MM.1S (cell line): ENCODE measurements around the gene ANKHD1.
"Not testable (repeated sequence)": the region's sequence is repeated elsewhere in the genome, so short reads cannot be mapped to it uniquely, and the experiment has no call there.

Experiments
- DNase-seq: peaks from one replicate; pipeline ENCODE4 v3.0.0-alpha.2; 2015
- H2AFZ ChIP-seq: fragments of 300-600 bp; sonication (generic); 2 replicates; pipeline ENCODE4 v1.6.0; 2016; ENCODE audit warnings: antibody characterized with exemption, low read length
- H3F3A ChIP-seq: fragments of 300-600 bp; sonication (generic); 2 replicates; pipeline ENCODE4 v1.6.1; 2016; ENCODE audit warnings: mild to moderate bottlenecking, antibody characterized with exemption, low read length, moderate library complexity, mixed read lengths; ENCODE audit not compliant: insufficient read depth
- H3K27ac ChIP-seq: fragments of 300-600 bp; sonication (generic); 2 replicates; pipeline ENCODE4 v1.5.1; 2016; ENCODE audit warnings: mild to moderate bottlenecking, low read length
- H3K27me3 ChIP-seq: fragments of 300-600 bp; sonication (generic); replicated peaks from 2 replicates; pipeline ENCODE4 v1.6.0; 2016; ENCODE audit warnings: low read length; ENCODE audit not compliant: insufficient read depth
- H3K36me3 ChIP-seq: fragments of 300-600 bp; sonication (generic); replicated peaks from 2 replicates; pipeline ENCODE4 v1.6.1; 2016; ENCODE audit warnings: mild to moderate bottlenecking, low read length, mixed read lengths; ENCODE audit not compliant: insufficient read depth
- H3K4me1 ChIP-seq: fragments of 300-600 bp; sonication (generic); 2 replicates; pipeline ENCODE4 v1.6.1; 2016; ENCODE audit warnings: low read length, mixed read lengths
- H3K4me2 ChIP-seq: fragments of 300-600 bp; sonication (generic); 2 replicates; pipeline ENCODE4 v1.6.0; 2016; ENCODE audit warnings: low read depth, low read length
- H3K4me3 ChIP-seq: fragments of 300-600 bp; sonication (generic); 2 replicates; pipeline ENCODE4 v1.5.1; 2016; ENCODE audit warnings: low read length, mixed read lengths
- H3K79me2 ChIP-seq: fragments of 300-600 bp; sonication (generic); 2 replicates; pipeline ENCODE4 v1.6.1; 2016; ENCODE audit warnings: mixed run types, low read length, mixed read lengths
- H3K9ac ChIP-seq: fragments of 300-600 bp; sonication (generic); 2 replicates; pipeline ENCODE4 v1.6.1; 2016; ENCODE audit warnings: low read length, mixed read lengths
- H3K9me2 ChIP-seq: fragments of 300-600 bp; sonication (generic); replicated peaks from 2 replicates; pipeline ENCODE4 v1.6.1; 2016; ENCODE audit warnings: mild to moderate bottlenecking, low read length, mixed read lengths; ENCODE audit not compliant: insufficient read depth
- H3K9me3 ChIP-seq: fragments of 300-600 bp; sonication (generic); replicated peaks from 2 replicates; pipeline ENCODE4 v1.6.1; 2016; ENCODE audit warnings: mild to moderate bottlenecking, low read length, mixed read lengths; ENCODE audit not compliant: insufficient read depth
- H4K20me1 ChIP-seq: fragments of 300-600 bp; sonication (generic); 2 replicates; pipeline ENCODE4 v1.6.1; 2016; ENCODE audit warnings: mild to moderate bottlenecking, low read length, moderate library complexity, mixed read lengths; ENCODE audit not compliant: insufficient read depth
- CTCF ChIP-seq: fragments of 300-600 bp; sonication (generic); IDR thresholded peaks from 2 replicates; pipeline ENCODE4 v1.5.1; 2016; ENCODE audit warnings: antibody characterized with exemption, low read length, mixed read lengths
- EZH2 ChIP-seq: fragments of 300-600 bp; sonication (generic); optimal IDR thresholded peaks from 2 replicates; pipeline ENCODE3; 2017; ENCODE audit warnings: low read depth, mild to moderate bottlenecking, antibody characterized with exemption, low read length, mixed read lengths
- EZH2phosphoT487 ChIP-seq: fragments of 300-600 bp; sonication (generic); IDR thresholded peaks from 2 replicates; pipeline ENCODE4 v1.6.1; 2018; ENCODE audit warnings: antibody characterized with exemption, low read length

ANKHD1 gene

GRCh38 chr5:140429724-140430123, 28.1 kb downstream of the ANKHD1 start:
- no peaks in the 10 kb centered on the region; the same call in 1 of the 2 replicates for H3K36me3 ChIP-seq
- no peaks in the 10 kb centered on the region for H3K9me3 ChIP-seq
- no peaks in the 10 kb centered on the region for H3K9me2 ChIP-seq
- peaks cover 26% of the 10 kb centered on the region for H4K20me1 ChIP-seq
- no peak overlapping the region for H3K9ac ChIP-seq
- no peak for DNase-seq
- no peak overlapping the region for H3K27ac ChIP-seq
- H3K79me2 ChIP-seq, result peaks cover 79% of the 10 kb centered on the region
- no peak overlapping the region for H3K4me3 ChIP-seq
- no peak for TF ChIP-seq EZH2
- TF ChIP-seq EZH2phosphoT487, result no peak
- no peak for TF ChIP-seq CTCF
- no peaks in the 10 kb centered on the region; the same call in 1 of the 2 replicates for H3F3A ChIP-seq
- H3K4me1 ChIP-seq, result no peaks in the 10 kb centered on the region
- no peak overlapping the region for H2AFZ ChIP-seq
- H3K4me2 ChIP-seq, result no peak overlapping the region
- no peaks in the 10 kb centered on the region for H3K27me3 ChIP-seq

- H3K79me2 ChIP-seq, result peaks cover 84% of the 10 kb centered on the region
- no peak overlapping the region for H2AFZ ChIP-seq
- TF ChIP-seq EZH2, result no peak
- no peak for TF ChIP-seq EZH2phosphoT487
- H4K20me1 ChIP-seq, result peaks cover 18% of the 10 kb centered on the region; the same call in 1 of the 2 replicates
- H3F3A ChIP-seq, result no peaks in the 10 kb centered on the region; the same call in 1 of the 2 replicates
- no peak overlapping the region for H3K4me2 ChIP-seq
- no peaks in the 10 kb centered on the region; the same call in 1 of the 2 replicates for H3K36me3 ChIP-seq
- H3K4me1 ChIP-seq, result no peaks in the 10 kb centered on the region
- no peaks in the 10 kb centered on the region for H3K9me3 ChIP-seq
- no peak overlapping the region for H3K4me3 ChIP-seq
- no peak overlapping the region for H3K9ac ChIP-seq
- H3K9me2 ChIP-seq, result no peaks in the 10 kb centered on the region
- DNase-seq, result no peak
- H3K27ac ChIP-seq, result no peak overlapping the region
- H3K27me3 ChIP-seq, result no peaks in the 10 kb centered on the region
Observed at GRCh38 chr5:140432212-140432611, 30.6 kb downstream of the ANKHD1 start.

- Histone ChIP-seq H2AFZ (no peak overlapping the region), H3K27ac (no peak overlapping the region), H3K36me3 (no peaks in the 10 kb centered on the region; the same call in 1 of the 2 replicates), H3K4me1 (no peaks in the 10 kb centered on the region), H3K9ac (no peak overlapping the region), H3F3A (no peaks in the 10 kb centered on the region; the same call in 1 of the 2 replicates), H3K27me3 (no peaks in the 10 kb centered on the region), H3K4me3 (no peak overlapping the region), H3K9me3 (no peaks in the 10 kb centered on the region), H3K9me2 (no peaks in the 10 kb centered on the region), H3K79me2 (peaks cover 89% of the 10 kb centered on the region), H4K20me1 (peaks cover 18% of the 10 kb centered on the region; the same call in 1 of the 2 replicates), H3K4me2 (no peak overlapping the region)
- no peak for DNase-seq
- TF ChIP-seq EZH2 (no peak), EZH2phosphoT487 (no peak), CTCF (no peak)
Observed at GRCh38 chr5:140432916-140433315, 31.3 kb downstream of the ANKHD1 start.

GRCh38 chr5:140457368-140457767, 55.7 kb downstream of the ANKHD1 start:
- H3K79me2 ChIP-seq, result peaks cover 13% of the 10 kb centered on the region
- not testable (repeated sequence) for H3F3A ChIP-seq, DNase-seq, H3K9ac ChIP-seq, H3K27ac ChIP-seq, H3K4me2 ChIP-seq, H3K9me3 ChIP-seq, H3K9me2 ChIP-seq, H3K27me3 ChIP-seq, H3K4me3 ChIP-seq, H3K36me3 ChIP-seq, H4K20me1 ChIP-seq, H3K4me1 ChIP-seq, H2AFZ ChIP-seq
